KMS-11 (cell line): ENCODE results near the gene PECR.

Experiments used
- H2AFZ ChIP-seq: fragments of 200-600 bp; sonication (generic); 2 replicates; pipeline ENCODE4 v1.6.1; 2016; ENCODE audit warnings: antibody characterized with exemption, mixed run types, low read depth
- H3K27ac ChIP-seq: fragments of 200-600 bp; sonication (generic); 2 replicates; pipeline ENCODE4 v1.6.1; 2016; ENCODE audit warnings: mild to moderate bottlenecking, mixed run types
- H3K27me3 ChIP-seq: fragments of 200-600 bp; sonication (generic); 2 replicates; pipeline ENCODE4 v1.6.1; 2017; ENCODE audit warnings: mild to moderate bottlenecking, low read depth, mixed run types, moderate library complexity; ENCODE audit not compliant: insufficient read depth
- H3K36me3 ChIP-seq: fragments of 200-600 bp; sonication (generic); 2 replicates; pipeline ENCODE4 v1.6.1; 2017; ENCODE audit warnings: mild to moderate bottlenecking, mixed run types; ENCODE audit not compliant: insufficient read depth
- H3K4me1 ChIP-seq: fragments of 200-600 bp; sonication (generic); 2 replicates; pipeline ENCODE4 v1.6.1; 2016; ENCODE audit warnings: mild to moderate bottlenecking, low read depth, mixed run types; ENCODE audit not compliant: poor library complexity, severe bottlenecking
- H3K4me2 ChIP-seq: fragments of 200-600 bp; sonication (generic); 2 replicates; pipeline ENCODE4 v1.7.0; 2016; ENCODE audit warnings: mild to moderate bottlenecking, mixed run types
- H3K4me3 ChIP-seq: fragments of 200-600 bp; sonication (generic); IDR thresholded peaks from 2 replicates; pipeline ENCODE4 v1.6.1; 2017; ENCODE audit warnings: low read depth, low read length, mixed read lengths; ENCODE audit not compliant: insufficient read depth
- H3K79me2 ChIP-seq: fragments of 200-600 bp; sonication (generic); 2 replicates; pipeline ENCODE4 v1.6.1; 2016; ENCODE audit warnings: low read depth, mixed run types; ENCODE audit not compliant: insufficient read depth
- H3K9ac ChIP-seq: fragments of 200-600 bp; sonication (generic); 2 replicates; pipeline ENCODE4 v1.6.1; 2016; ENCODE audit warnings: mild to moderate bottlenecking, mixed run types
- H4K20me1 ChIP-seq: fragments of 200-600 bp; sonication (generic); 2 replicates; pipeline ENCODE4 v1.6.1; 2016; ENCODE audit warnings: mild to moderate bottlenecking, mixed run types; ENCODE audit not compliant: insufficient read depth
- TF ChIP-seq, protein P1 (sequence below): fragments of 200-600 bp; sonication (generic); conservative IDR thresholded peaks from 2 replicates; pipeline ENCODE4 v1.6.1; 2017; ENCODE audit warnings: low read depth, mild to moderate bottlenecking, antibody characterized with exemption, low read length, moderate library complexity, mixed read lengths

The PECR gene

GRCh38 chr2:216064014-216064630, 17.5 kb downstream of the PECR start:
- no peaks in the 10 kb centered on the region for H3K79me2 ChIP-seq
- H3K27me3 ChIP-seq, result no peaks in the 10 kb centered on the region
- no peak overlapping the region for H3K4me2 ChIP-seq
- H2AFZ ChIP-seq, result no peak overlapping the region
- no peak overlapping the region for H3K9ac ChIP-seq
- H3K4me1 ChIP-seq, result peaks cover 8% of the 10 kb centered on the region
- H3K27ac ChIP-seq, result no peak overlapping the region
- TF ChIP-seq, protein P1, sequence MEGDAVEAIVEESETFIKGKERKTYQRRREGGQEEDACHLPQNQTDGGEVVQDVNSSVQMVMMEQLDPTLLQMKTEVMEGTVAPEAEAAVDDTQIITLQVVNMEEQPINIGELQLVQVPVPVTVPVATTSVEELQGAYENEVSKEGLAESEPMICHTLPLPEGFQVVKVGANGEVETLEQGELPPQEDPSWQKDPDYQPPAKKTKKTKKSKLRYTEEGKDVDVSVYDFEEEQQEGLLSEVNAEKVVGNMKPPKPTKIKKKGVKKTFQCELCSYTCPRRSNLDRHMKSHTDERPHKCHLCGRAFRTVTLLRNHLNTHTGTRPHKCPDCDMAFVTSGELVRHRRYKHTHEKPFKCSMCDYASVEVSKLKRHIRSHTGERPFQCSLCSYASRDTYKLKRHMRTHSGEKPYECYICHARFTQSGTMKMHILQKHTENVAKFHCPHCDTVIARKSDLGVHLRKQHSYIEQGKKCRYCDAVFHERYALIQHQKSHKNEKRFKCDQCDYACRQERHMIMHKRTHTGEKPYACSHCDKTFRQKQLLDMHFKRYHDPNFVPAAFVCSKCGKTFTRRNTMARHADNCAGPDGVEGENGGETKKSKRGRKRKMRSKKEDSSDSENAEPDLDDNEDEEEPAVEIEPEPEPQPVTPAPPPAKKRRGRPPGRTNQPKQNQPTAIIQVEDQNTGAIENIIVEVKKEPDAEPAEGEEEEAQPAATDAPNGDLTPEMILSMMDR, result no peak
- H3K36me3 ChIP-seq, result no peaks in the 10 kb centered on the region
- H3K4me3 ChIP-seq, result no peak overlapping the region
- H4K20me1 ChIP-seq, result no peaks in the 10 kb centered on the region

- Histone ChIP-seq H3K4me2 (peak overlapping the region; percentile 82; the same call in 1 of the 2 replicates), H3K79me2 (no peaks in the 10 kb centered on the region), H3K9ac (no peak overlapping the region), H3K4me1 (peaks cover 38% of the 10 kb centered on the region), H3K36me3 (no peaks in the 10 kb centered on the region), H2AFZ (no peak overlapping the region), H3K27ac (no peak overlapping the region), H3K27me3 (no peaks in the 10 kb centered on the region), H4K20me1 (no peaks in the 10 kb centered on the region), H3K4me3 (no peak overlapping the region)
- TF ChIP-seq, protein P1, result peak; percentile 58
Measured at GRCh38 chr2:216059233-216059834, 22.3 kb downstream of the PECR start.

GRCh38 chr2:216057688-216058193, 23.9 kb downstream of the PECR start:
- peaks cover 38% of the 10 kb centered on the region for H3K4me1 ChIP-seq
- no peaks in the 10 kb centered on the region for H3K36me3 ChIP-seq
- H3K27me3 ChIP-seq, result no peaks in the 10 kb centered on the region
- H3K27ac ChIP-seq, result peak overlapping the region; percentile 62
- peak overlapping the region; percentile 28; the same call in 1 of the 2 replicates for H3K9ac ChIP-seq
- peak overlapping the region; percentile 71 for H3K4me3 ChIP-seq
- H3K4me2 ChIP-seq, result peak overlapping the region; percentile 82
- TF ChIP-seq, protein P1, result no peak
- H2AFZ ChIP-seq, result peak overlapping the region; percentile 57
- H4K20me1 ChIP-seq, result no peaks in the 10 kb centered on the region
- H3K79me2 ChIP-seq, result no peaks in the 10 kb centered on the region

DNA sequence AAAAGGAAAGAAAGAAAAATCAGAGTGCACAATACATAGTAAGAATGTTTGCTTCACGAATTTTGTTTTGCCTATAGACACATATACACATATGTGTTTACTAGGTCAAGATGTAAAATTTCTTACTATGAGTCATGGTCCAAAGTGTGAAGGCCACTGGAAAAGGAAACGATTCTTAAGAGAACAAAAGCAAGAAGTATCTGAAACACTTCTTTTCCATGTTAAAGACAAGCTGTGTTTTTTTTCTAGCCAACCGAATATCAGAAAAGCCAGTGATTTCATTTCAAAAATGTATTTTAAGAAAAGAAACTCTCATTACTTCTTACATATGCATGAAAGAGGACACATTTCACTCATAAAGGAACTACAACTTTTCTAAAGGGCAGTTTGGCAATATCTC, 24.9 kb downstream of the PECR start:
- peaks cover 38% of the 10 kb centered on the region for H3K4me1 ChIP-seq
- H3K4me2 ChIP-seq, result peak overlapping the region; percentile 82
- no peaks in the 10 kb centered on the region for H3K36me3 ChIP-seq
- H4K20me1 ChIP-seq, result no peaks in the 10 kb centered on the region
- TF ChIP-seq, protein P1, result no peak
- no peak overlapping the region for H2AFZ ChIP-seq
- H3K79me2 ChIP-seq, result no peaks in the 10 kb centered on the region
- no peak overlapping the region for H3K4me3 ChIP-seq
- no peaks in the 10 kb centered on the region for H3K27me3 ChIP-seq
- H3K9ac ChIP-seq, result no peak overlapping the region
- H3K27ac ChIP-seq, result peak overlapping the region; percentile 62
